ENCODE data around the gene LCE1A. TPM values are rescaled to one million over a fixed set of nuclear protein-coding genes. Genes with fewer than 3 reads are reported as not detected.

Gene LCE1A
- total RNA-seq, 1 donor from 2014 or later, result not detected

GRCh38 chr1:152864443-152864842 lies 37.2 kb downstream of the LCE1A start:
- DNase-seq, result no peak
- Mint-ChIP-seq H3K4me3 (no peak overlapping the region), H3K4me1 (no peaks in the 10 kb centered on the region), H3K27me3 (peaks cover 6% of the 10 kb centered on the region), H3K9me3 (no peaks in the 10 kb centered on the region), H3K36me3 (ENCODE audit: low read depth) (no peaks in the 10 kb centered on the region), H3K27ac (no peak overlapping the region)
- no peak for TF ChIP-seq CTCF (IDR thresholded peaks at IDR 0.05)
- intact Hi-C loops (cut with micrococcal nuclease), result no loop called here
- ChIA-PET POLR2A (no interaction called here), CTCF (no interaction called here)
- no peak for ATAC-seq (ENCODE audit: low read depth)

GRCh38 chr1:152866321-152866720 lies 39.0 kb downstream of the LCE1A start:
- Mint-ChIP-seq H3K4me3 (no peak overlapping the region), H3K4me1 (no peaks in the 10 kb centered on the region), H3K27ac (no peak overlapping the region), H3K9me3 (no peaks in the 10 kb centered on the region), H3K27me3 (peaks cover 1% of the 10 kb centered on the region), H3K36me3 (ENCODE audit: low read depth) (no peaks in the 10 kb centered on the region)
- intact Hi-C loops (cut with micrococcal nuclease), result no loop called here
- no peak for DNase-seq
- no peak for TF ChIP-seq CTCF (IDR thresholded peaks at IDR 0.05)
- CTCF ChIA-PET, result no interaction called here
- ATAC-seq (ENCODE audit: low read depth), result no peak
- POLR2A ChIA-PET, result no interaction called here

GRCh38 chr1:152869808-152870419 lies 42.6 kb downstream of the LCE1A start:
- ATAC-seq (ENCODE audit: low read depth) (no peak), DNase-seq (peak; percentile 34)
- Mint-ChIP-seq H3K27me3 (no peaks in the 10 kb centered on the region), H3K4me3 (no peak overlapping the region), H3K36me3 (ENCODE audit: low read depth) (no peaks in the 10 kb centered on the region), H3K9me3 (no peaks in the 10 kb centered on the region), H3K4me1 (peaks cover 8% of the 10 kb centered on the region), H3K27ac (no peak overlapping the region)
- ChIA-PET CTCF (interaction anchor here (0.6 to 1.8 kb wide), 5 partner anchors 318 to 421 kb away, joined by 3 to 8 read pairs (median 3); no protein-coding TSS in a partner anchor), POLR2A (interaction anchor here (0.6 kb wide), 1 partner anchor 110 kb away, joined by 3 read pairs; no protein-coding TSS in a partner anchor)
- intact Hi-C loops (cut with micrococcal nuclease), result loop anchor here (1.0 kb wide), 1 partner anchor 353 kb away; no protein-coding TSS in a partner anchor
- TF ChIP-seq CTCF (IDR thresholded peaks at IDR 0.05), result peak; percentile 99

- ChIA-PET POLR2A (no interaction called here), CTCF (interaction anchor here (0.7 to 1.8 kb wide), 3 partner anchors 15 to 407 kb away, joined by 3 to 8 read pairs (median 3); no protein-coding TSS in a partner anchor)
- intact Hi-C loops (cut with micrococcal nuclease), result no loop called here
- ATAC-seq (ENCODE audit: low read depth), result no peak
- Mint-ChIP-seq H3K27me3 (peaks cover 7% of the 10 kb centered on the region), H3K4me3 (no peak overlapping the region), H3K27ac (no peak overlapping the region), H3K36me3 (ENCODE audit: low read depth) (no peaks in the 10 kb centered on the region), H3K9me3 (no peaks in the 10 kb centered on the region), H3K4me1 (peaks cover 8% of the 10 kb centered on the region)
- DNase-seq, result no peak
- no peak for TF ChIP-seq CTCF (IDR thresholded peaks at IDR 0.05)
Measured at GRCh38 chr1:152870831-152871730, 43.8 kb downstream of the LCE1A start.

GRCh38 chr1:152871731-152872126 lies 44.5 kb downstream of the LCE1A start:
- no peak for TF ChIP-seq CTCF (IDR thresholded peaks at IDR 0.05)
- intact Hi-C loops (cut with micrococcal nuclease), result no loop called here
- Mint-ChIP-seq H3K4me3 (no peak overlapping the region), H3K36me3 (ENCODE audit: low read depth) (no peaks in the 10 kb centered on the region), H3K27ac (no peak overlapping the region), H3K27me3 (peaks cover 7% of the 10 kb centered on the region), H3K4me1 (peaks cover 8% of the 10 kb centered on the region), H3K9me3 (no peaks in the 10 kb centered on the region)
- ATAC-seq (ENCODE audit: low read depth) (no peak), DNase-seq (no peak)
- CTCF ChIA-PET, result no interaction called here
- POLR2A ChIA-PET, result no interaction called here
